SW480 (cell line): ENCODE measurements around the gene RCOR3.
"Not testable (repeated sequence)": the region's sequence is repeated elsewhere in the genome, so short reads cannot be mapped to it uniquely, and the experiment has no call there.

Experiments
- DNase-seq: peaks from one replicate; pipeline ENCODE4 v3.0.0-alpha.2; 2016; ENCODE audit warnings: low spot score

Gene RCOR3

DNA sequence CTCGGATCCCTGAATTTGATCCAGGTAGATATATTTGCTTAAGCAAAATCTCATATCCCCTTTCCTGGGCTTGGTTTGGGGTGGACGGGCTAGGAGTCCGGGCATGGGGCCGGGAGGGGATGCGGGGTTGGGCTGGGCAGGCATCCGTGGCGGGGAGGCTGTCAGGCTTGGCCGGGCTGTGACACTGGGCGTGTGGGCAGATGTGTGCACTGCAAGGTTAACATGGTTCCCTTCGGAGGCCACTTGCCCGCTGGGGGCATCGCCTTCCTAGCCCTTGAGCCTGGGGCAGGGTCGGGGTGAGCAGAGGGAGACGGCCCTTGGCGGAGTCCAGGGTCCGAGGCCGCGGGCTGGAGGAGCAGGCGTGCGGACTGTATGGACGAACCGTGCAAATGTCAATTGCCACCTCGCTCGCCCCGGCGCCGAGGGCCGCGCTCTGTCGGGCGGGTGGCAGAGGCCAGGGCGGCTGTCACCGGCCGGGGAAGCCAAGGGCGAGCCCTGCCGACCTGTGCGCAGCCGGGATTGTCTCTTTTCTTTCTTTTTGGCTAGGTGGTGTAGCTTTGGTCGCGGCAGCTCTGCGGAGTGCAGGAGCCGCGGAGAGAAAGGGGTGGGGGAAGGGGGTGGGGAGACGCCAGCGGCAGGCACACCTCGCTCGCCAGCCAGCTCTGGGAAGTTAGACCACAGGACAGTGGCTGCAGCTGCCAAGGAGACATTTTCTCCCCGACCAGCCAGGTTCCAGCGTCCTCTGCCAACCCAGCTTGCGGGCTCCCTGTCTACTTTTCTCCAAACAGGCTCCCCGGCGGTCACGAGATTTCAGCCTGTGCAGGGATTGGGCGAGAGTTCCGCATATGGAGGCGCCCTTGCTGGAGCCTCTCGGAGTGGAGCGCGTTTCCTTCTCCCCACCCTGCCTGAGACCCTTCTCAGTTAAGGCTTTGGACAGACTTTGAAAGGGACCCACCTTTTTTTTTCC is 1.3 kb downstream of the RCOR3 start:
- peak; percentile 86 for DNase-seq

DNA sequence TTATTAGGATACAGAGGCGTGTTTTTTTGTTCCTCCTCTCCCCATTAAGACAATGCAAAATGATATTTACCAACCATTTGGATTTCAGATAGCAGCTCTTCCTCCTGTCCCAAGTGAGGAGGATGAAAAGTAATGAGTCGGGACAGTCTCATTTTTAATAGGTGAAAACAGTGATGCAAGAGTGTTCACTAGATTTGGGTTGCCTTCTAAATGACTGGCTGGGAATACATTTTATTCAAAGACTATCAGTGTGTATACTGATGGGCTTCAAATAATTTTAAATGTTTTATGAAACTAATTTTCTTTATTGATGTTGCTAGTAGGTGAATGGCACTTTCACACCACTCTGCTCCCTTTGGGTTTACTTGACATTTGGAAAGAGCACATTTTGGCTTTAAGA is 2.1 kb downstream of the RCOR3 start:
- DNase-seq, result no peak

DNA sequence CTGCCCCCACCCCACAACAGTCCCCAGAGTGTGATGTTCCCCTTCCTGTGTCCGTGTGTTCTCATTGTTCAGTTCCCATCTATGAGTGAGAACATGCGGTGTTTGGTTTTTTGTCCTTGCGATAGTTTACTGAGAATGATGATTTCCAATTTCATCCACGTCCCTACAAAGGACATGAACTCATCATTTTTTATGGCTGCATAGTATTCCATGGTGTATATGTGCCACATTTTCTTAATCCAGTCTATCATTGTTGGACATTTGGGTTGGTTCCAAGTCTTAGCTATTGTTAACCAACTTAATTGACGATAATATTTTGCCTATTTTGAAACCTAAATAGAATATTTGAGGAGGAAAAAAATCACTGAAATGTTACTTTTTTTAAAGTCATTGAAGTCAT is 3.9 kb downstream of the RCOR3 start:
- DNase-seq, result not testable (repeated sequence)

DNA sequence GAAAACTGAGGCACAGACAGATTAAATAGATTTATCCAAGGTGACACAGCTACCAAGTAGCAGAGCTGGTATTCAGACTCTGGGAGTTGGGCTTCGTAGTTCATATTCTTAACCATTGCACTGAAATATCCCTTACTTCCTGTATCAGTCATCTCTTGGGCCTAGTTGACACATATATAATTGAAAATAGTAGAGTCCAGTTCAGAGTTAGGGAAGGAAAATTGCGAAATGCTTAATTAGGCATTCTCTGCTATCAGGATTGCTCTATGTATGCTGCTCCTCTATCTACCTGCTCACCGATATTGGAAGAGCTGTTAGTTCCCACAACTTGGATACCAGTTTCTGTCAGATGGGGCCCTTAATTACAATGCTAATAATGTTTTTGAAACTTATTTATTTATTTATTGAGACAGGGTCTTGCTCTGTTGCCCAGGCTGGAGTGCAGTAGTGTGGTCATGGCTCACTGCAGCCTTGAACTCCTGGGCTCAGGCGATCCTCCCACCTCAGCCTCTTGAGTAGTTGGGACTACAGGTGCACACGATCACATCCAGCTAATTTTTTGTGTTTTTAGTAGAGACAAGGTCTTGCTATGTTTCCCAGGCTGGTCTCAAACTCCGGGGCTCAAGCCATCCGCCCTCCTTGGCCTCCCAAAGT is 8.2 kb downstream of the RCOR3 start:
- DNase-seq, result no peak

DNA sequence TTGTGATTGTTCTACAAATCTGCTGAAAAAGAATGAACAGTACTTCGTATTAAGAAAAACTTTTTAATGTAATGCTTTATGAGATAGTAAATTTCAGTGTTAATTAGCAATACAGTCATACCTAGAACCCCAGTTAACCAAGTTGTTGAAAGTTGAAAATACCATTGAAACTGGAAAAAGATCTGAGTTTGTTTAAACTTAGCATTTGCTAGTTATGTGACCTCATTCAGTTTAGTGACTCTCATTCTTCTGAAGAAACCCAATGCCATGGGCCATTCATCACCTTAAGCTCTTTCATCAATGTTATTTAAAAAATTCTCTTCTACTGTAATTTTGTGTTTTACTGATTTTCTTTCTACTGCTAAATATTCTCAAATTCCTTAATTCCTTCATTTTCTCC is 20.2 kb downstream of the RCOR3 start:
- no peak for DNase-seq

DNA sequence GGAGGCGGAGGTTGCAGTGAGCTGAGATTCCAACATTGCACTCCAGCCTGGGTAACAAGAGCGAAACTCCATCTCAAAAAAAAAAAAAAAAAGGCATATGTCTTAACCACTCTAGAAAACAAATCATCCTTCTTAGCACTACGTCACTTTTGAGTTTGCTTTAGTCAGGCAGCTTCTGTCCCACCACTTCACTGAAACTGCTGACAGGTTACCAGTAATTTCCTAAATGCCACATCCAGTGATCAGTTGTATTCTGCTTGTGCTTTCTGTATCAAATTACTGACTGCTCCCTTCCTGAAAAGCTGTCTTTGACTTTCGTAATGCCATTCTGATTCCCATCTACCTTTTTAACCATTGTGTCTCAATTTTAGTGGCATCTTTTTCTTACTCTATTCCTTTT is 21.7 kb downstream of the RCOR3 start:
- no peak for DNase-seq

DNA sequence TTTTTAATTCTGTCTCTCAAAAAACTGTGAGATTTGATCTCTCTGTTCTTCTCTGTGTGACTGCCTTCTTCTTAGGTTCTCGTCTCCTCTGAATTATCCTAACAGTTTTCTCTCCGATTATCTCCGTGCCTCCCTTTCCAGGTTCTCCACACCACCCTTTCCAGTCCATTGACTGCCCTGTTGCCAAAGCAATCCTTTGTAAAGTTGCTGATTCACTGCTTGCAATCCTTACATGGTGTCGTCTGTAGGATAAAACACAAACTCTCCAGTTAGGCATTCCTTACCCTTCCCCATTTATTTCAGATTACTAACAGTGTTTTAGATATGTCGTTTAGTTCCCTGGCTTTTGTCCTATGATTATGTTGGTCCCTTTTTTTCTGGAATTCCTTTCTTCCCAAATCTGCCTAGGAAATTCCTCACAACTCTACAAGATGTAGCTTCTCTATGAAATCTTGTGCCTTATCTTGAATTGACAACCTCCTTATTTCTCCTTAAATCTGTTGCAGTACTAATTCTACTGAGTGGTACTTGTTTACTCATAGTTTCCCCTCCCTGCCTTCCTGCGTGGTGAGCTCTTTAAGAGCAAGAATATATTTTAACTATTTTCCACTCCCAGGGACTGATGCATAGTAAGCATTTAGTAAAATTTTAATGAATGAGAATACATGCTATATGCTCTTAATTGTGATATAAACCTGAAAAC is 22.3 kb downstream of the RCOR3 start:
- DNase-seq, result no peak

DNA sequence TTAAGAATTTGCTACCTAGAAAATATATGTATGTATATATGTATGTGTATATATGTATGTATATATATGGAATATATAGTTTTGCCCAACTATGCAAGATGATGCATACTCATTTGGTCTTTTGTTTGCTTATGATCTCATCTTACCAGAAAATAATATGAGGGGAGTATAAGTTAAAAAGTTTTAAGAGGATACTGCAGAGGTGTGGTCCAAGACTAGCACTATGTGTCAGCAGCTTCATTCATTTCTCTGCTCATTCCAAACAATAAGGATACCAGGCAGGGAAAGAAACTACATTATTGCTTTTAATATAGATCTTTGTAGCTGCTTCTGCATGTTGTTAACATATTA is 22.8 kb downstream of the RCOR3 start:
- DNase-seq, result no peak

DNA sequence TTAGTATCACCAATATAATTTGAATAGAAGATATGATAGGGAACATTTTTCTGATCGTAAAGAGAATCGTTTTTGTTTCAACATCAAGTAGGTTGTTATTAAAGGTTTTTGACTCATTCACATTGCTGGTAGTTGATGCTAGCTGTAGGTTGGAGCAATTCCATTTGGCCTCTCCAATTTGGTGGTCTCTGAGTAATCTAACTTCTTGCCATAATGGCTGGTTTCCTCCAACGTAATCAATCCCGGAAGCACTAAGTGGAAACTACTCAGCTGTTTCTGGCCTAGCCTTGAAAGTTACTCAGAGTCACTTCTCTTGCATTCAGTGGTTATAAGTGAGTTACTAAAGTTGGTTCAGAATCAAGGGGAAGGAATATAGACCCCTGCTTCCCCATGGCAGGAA is 26.0 kb downstream of the RCOR3 start:
- no peak for DNase-seq

DNA sequence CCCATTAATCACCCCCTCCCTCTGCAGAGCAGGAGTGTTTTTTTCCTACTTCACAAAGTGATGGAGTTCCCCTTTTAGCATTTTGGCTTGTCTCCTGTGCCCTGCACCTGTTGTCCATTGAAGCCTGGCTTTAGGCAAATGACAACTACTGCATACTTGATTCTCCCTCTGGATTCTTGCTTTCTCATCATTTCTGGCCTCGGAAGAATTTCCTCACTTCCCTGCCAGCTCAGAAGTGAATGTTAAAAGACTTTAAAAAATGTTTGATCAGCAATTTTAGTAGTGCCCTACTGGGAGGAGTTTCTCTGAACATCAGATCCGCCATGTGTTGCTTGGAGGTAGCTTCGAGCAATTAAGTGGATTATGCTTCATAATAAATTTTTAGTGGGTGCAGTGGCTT is 28.1 kb downstream of the RCOR3 start:
- no peak for DNase-seq

DNA sequence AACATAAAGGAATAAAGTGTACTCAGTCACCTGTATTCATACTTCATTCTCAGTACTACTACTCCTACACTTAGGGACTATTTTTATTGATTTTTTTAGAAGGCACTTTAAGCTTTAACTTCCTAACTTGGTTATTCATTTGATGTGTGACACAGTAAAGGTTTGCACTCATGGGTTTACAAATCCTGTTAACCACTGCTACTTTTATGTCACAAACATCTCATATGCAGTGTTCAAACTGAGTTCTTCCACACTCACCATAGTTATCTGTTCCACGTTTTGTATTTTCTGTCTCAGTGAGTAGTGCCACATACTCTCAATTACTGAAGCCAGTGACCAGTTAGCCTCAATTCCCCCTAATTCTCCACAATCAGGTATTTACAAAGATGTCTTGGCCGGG is 33.2 kb downstream of the RCOR3 start:
- no peak for DNase-seq

DNA sequence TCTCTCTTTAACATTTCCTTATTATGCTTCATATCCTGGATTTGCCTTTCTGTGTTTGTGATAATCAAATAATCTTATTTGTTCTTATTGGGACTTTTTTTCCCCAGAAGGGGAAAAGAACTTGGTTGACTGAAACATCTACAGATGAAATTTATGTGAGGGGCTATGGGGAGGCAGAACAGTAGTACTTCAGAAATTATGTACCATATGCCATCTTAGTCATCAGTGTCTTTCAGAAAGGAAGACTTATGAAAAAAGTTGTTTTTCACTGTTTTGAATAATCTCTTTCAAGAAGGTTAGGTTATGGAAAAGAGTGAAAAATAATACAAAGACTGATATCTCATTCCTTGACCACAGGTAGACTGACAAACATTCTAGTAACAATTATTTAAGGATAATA is 37.2 kb downstream of the RCOR3 start:
- no peak for DNase-seq

DNA sequence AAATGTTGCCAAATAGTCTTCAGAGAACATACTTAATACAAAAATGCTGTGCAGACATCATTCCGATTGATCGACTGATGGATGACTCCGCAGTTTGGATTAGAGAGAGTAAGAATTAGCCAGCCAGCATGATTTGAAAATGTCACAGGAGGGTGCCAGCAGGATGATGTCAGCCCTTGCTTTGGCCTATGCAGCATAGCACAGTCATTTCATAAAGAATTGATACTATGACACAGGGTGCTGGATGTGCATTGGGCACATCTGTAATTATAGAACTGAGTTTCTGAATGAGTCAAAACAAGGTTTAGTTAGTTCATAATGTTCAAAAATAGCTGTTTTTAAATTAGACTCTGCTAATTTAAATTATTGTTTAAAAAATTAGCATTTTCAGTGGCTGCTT is 45.9 kb downstream of the RCOR3 start:
- DNase-seq, result no peak

DNA sequence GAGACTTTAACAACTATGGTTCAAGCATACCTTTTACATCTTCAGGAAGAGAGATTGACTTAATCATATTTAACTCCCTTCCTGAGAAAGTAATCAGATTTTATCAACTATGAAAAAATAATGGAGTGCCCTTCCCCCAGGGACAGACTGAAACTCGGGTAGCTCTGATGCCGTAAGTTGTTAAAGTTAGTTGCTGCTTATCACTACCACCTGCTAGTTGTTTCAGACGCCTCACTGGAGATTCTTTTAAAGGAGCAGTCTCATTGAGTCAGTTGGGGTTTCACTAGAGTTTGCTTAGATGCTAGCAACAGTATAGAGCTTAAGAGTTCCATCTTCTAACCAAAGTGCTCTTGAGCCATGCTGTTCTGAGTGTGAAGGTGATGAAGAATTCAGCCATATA is 50.5 kb downstream of the RCOR3 start:
- DNase-seq, result no peak

DNA sequence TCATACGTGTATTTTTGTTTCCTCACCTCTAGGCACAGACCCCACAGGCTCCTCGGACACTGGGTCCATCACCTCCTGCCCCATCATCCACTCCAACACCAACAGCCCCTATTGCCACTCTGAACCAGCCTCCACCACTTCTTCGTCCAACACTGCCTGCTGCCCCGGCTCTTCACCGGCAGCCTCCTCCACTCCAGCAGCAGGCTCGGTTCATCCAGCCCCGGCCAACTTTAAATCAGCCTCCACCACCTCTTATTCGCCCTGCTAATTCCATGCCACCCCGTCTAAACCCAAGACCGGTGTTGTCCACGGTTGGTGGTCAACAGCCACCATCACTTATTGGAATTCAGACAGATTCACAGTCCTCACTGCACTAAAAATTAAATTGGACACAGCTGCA is 54.2 kb downstream of the RCOR3 start:
- DNase-seq, result no peak

DNA sequence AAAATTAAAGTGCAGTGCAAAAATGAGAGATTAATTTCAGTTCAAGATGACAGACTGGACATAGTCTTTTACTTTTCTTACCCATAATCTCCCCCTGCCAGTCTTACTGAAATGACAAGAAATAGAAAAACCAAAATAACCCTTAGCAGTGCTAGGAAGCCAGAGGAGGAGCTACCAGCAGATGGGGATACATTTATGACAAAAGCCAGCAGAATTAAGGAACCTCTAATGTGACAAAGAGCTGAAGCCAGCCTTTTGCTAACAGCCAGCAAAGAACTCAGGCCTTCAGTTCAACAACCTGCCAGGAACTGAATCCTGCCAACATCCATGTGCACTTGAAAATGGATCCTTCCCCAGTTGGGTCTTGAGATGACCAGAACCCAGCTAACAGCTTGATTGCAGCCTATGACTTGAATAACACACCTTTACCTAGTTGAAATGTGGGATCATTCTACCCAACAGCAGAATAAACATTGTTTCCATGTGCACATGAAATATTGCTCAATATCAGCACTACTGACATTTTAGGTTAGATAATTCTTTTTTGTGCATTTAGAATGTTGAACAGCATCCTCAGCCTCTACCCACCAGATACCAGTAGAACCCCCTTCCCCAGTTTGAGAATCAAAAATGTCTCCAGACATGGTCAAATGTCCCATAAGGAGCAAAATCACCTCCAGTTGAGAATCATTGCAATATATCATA is 59.6 kb downstream of the RCOR3 start:
- no peak for DNase-seq

DNA sequence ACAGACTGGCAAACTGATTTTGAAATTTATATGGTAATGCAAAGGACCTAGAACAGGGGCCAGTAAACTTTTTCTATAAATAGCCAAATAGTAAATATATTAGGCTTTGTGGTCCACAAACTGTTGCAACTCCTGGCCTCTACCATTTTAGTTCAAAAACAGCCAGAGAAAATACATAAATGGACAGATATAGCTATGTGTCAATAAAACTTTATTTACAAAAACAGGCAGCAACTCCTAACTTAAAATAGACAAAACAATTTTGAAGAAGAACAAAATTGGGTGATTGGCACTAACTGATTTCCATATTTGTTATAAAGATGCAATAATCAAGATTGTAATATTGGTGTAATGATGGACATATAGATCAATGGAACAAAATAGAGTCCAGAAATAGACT is 60.7 kb downstream of the RCOR3 start:
- no peak for DNase-seq

DNA sequence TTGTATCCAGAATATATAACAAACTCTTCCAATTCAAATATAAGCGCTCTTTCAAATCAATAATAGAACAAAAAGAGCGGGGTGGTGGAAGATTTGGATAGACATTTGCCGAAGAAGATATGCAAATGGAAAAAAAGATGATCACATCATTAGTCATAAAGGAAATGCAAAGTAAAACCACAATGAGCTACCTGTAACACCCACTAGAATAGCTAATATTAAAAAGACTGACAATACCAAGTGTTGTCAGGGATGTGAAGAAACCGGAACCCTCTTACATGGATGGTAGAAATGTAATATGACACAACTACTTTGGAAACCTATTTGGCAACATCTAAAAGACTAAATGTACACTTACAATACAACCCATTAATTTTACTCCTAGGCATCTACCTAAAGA is 61.8 kb downstream of the RCOR3 start:
- peak; percentile 68 for DNase-seq

DNA sequence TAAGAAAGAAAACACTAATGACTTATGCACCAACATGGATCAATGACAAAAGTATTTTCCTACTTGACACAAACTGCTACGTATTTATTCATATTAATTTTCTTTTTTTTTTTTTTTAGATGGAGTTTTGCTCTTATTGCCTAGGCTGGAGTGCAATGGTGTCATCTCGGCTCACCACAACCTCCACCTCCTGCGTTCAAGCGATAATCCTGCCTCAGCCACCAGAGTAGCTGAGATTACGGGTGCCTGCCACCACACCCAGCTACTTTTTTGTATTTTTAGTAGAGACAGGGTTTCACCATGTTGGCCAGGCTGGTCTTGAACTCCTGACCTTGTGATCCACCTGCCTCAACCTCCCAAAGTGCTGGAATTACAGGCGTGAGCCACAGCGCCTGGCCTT is 62.5 kb downstream of the RCOR3 start:
- not testable (repeated sequence) for DNase-seq

DNA sequence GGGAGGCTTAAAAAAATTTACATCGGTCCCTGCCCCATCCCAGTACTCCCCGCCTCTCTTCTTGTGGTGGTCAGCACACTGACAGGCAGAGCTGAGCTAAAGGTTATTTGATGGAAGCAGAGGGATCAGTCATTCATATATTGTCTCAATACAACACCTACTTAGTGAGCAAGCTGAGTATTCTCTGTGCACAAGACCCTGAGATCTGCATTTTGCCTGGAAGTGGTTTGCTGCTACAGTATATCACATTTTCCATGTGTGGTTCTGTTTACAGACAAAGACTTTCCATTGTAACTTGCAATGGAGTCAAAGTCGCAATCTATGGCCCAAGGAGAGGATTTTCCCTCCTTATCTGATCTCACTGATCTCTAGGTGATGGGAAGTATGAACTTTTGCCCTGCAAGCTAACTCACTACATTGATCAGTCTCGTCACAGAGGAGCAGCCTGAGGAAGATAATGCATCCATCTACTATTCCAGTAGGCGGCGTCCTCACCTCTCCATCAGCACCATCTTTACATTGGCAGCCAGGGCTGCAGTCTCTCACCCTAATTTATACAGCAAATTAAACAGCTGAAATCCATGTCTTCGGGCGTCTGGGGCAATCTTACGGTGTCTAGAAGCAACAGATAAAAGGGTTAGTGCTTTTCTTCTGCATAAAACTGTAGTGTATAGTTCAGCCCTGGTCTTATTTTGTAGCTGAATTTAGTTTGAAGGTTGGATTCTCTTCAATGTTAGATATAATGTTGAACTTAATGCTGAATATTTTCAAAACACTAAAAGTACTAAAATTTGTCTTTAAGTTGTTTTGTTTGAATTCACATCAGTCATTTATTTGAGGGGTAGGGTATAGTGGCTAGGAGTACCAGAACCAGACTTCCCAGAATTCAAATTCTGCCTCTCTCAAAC is 64.2 kb downstream of the RCOR3 start:
- DNase-seq, result peak; percentile 80
